HUES6 (cell line): ENCODE data around the gene FDX2.
A peak's percentile ranks its signal among the peaks of the same experiment; 100 is the strongest.

Experiments used
- H3K27ac ChIP-seq: 2 replicates; pipeline ENCODE4 v1.7.0; 2013; ENCODE audit warnings: low read depth, mild to moderate bottlenecking, low read length, inconsistent platforms
- H3K27me3 ChIP-seq: 2 replicates; pipeline ENCODE4 v1.6.1; 2013; ENCODE audit warnings: low read length; ENCODE audit not compliant: control insufficient read depth, insufficient read depth
- H3K36me3 ChIP-seq: 2 replicates; pipeline ENCODE4 v1.6.1; 2013; ENCODE audit warnings: low read length; ENCODE audit not compliant: control insufficient read depth, insufficient read depth
- H3K4me1 ChIP-seq: 2 replicates; pipeline ENCODE4 v1.6.1; 2013; ENCODE audit warnings: low read length; ENCODE audit not compliant: control insufficient read depth, insufficient read depth
- H3K4me3 ChIP-seq: 2 replicates; pipeline ENCODE4 v1.5.1; 2013; ENCODE audit warnings: low read depth, low read length
- H3K9ac ChIP-seq: one replicate; pipeline ENCODE4 v1.6.1; 2013; ENCODE audit warnings: mild to moderate bottlenecking, low read length
- H3K9me3 ChIP-seq: 2 replicates; pipeline ENCODE4 v1.6.1; 2013; ENCODE audit warnings: low read depth, low read length; ENCODE audit not compliant: control insufficient read depth, insufficient read depth

FDX2 gene

DNA sequence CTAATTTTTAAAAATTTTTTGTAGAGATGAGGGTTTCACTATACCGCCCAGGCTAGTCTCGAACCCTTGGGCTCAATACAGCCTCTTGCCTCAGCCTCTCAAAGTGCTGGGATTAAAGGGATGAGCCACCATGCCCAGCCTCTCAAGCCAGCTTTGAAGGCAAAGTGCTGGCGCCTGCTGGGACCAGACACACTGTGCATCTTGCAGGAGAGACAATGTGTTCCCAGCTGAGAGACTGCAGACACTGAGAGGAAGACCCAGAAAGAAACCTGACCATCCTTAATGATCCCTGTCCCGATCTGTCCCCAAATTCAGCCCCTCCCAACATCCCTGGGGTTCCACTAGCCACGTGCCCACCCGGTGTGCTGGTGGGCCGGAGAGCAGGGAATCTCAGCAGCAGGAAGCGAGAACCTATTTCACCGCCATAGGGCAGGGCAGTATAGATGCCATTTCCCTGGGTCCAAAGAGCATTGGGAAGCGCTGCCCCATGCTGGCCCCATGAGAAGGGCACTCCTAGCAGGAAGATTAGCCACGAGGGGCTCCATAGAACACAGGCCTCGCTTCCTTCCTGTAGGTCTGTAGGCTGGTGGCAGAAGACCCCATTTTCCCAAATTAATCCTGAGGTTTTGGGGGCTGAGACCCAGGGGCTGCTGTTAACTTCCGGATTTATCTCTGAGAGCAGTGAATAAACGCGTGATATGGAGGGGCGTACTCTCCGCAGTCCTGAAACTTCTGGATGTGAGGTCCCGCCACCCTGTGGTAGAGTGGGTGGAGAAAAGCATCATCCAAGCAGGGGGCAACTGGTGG, 16.5 kb upstream of the FDX2 start:
- Histone ChIP-seq H3K9ac (peak overlapping the region; percentile 95), H3K27me3 (no peaks in the 10 kb centered on the region), H3K36me3 (peaks cover 36% of the 10 kb centered on the region), H3K9me3 (no peaks in the 10 kb centered on the region), H3K27ac (0 out of 2 replicates have a peak overlapping the region, but pooled peaks have one; percentile 84), H3K4me1 (peaks cover 17% of the 10 kb centered on the region; the same call in 1 of the 2 replicates), H3K4me3 (peak overlapping the region; percentile 84)

DNA sequence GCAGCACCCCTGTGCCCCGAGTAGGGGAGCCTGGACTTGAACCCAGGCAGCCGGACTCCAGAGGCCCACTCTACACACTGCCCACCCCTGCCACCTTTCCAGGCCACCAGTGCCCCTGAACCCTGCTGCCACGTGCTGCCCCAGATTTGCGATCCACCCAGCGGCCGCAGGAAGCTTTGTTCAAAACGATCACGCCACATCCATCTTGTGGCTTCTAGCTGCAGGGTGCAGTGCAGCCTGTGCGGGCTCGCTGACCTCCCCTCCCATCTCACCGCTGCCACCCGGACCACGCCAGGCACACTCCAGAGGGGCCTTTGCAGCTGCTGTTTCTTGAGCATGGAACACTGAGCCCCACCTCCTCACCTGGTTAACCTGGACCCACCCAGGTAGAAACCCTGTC, 13.7 kb upstream of the FDX2 start:
- Histone ChIP-seq H3K9me3 (no peaks in the 10 kb centered on the region), H3K9ac (no peak overlapping the region), H3K27ac (no peak overlapping the region), H3K4me3 (no peak overlapping the region), H3K36me3 (peaks cover 60% of the 10 kb centered on the region), H3K4me1 (peaks cover 7% of the 10 kb centered on the region; the same call in 1 of the 2 replicates), H3K27me3 (no peaks in the 10 kb centered on the region)

DNA sequence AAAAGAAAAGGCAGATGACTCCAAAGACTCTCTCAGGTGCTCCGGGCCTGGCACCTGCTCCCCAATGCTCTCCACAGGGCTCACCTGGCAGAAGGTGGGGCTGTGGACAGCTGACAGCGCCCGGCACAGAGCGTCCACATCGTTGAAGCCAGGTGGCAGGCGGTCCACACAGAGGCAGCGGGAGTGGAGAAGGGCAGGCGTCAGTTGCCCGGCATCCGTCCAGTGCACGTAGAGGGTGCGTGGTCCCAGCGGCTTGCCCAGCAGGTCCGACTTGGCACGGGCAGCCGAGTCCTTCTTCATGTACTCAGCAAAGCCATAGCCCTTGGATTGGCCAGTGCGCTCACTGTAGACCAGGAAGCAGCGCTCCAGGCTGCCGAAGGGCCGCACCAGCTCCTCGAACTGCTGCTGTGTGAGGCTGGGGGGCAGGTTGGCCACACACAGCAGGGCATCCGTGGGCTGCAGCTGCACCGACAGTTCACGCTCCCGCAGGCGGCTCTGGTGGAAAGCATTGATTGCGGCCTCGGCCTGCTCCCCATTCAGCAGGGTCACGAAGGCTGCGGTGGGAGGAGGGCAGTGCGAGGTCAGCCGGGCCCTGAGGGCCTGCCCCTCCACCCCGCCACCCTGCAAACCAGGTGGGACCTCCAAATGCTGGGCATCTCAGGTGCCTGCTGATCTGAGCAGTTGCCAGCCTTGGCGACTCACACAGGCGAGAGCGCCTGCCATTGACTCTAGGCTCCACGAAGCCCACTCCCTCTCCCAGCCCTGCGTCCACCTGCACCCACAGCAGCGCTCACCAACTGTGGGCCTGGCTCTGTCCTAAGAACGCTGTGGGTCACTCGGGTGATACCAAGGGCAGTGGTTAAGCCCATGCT, 13.0 kb upstream of the FDX2 start:
- no peak overlapping the region for H3K9ac ChIP-seq
- peaks cover 68% of the 10 kb centered on the region for H3K36me3 ChIP-seq
- peaks cover 7% of the 10 kb centered on the region; the same call in 1 of the 2 replicates for H3K4me1 ChIP-seq
- H3K27me3 ChIP-seq, result no peaks in the 10 kb centered on the region
- no peak overlapping the region for H3K4me3 ChIP-seq
- H3K9me3 ChIP-seq, result no peaks in the 10 kb centered on the region
- H3K27ac ChIP-seq, result no peak overlapping the region

DNA sequence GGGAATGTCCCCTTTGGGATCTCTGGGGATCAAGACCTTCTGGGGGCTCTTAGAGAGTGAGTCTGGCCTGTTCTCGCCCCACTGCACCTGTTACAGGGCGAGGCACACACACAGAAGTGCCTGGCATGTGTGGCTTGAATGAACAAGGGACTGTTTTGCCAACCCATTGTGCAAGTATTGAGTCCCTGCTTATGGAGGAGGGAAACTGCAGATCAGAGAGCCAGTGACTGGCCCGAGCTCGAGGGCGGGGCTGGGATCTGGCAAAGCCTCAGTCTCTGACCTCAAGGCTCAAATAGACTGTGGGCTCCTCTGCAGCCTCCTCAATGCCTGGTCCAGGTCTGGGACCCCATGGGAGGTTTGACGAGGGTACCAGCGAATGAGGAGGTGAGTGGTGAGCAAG, 12.0 kb upstream of the FDX2 start:
- no peak overlapping the region for H3K9ac ChIP-seq
- H3K27ac ChIP-seq, result no peak overlapping the region
- H3K36me3 ChIP-seq, result peaks cover 78% of the 10 kb centered on the region
- no peaks in the 10 kb centered on the region for H3K9me3 ChIP-seq
- H3K27me3 ChIP-seq, result no peaks in the 10 kb centered on the region
- peaks cover 7% of the 10 kb centered on the region; the same call in 1 of the 2 replicates for H3K4me1 ChIP-seq
- no peak overlapping the region for H3K4me3 ChIP-seq

DNA sequence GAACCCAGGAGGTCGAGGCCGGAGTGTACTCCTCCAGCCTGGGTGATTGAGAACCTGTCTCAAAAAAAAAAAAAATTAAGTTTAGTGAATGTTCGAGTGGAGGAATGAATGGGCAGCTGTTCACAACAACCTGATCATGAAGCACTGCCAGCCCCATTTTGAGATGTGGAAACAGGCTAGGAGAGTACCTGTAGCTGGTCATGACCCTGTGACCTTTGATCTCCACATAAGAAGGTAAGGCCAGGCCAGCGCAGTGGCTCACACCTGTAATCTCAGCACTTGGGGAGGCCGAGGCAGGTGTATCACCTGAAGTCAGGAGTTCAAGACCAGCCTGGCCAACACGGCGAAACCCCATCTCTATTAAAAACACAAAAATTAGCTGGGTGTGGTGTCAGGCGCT, 9.9 kb upstream of the FDX2 start:
- peaks cover 94% of the 10 kb centered on the region for H3K36me3 ChIP-seq
- H3K4me3 ChIP-seq, result no peak overlapping the region
- H3K27me3 ChIP-seq, result no peaks in the 10 kb centered on the region
- no peak overlapping the region for H3K9ac ChIP-seq
- H3K4me1 ChIP-seq, result no peaks in the 10 kb centered on the region
- no peaks in the 10 kb centered on the region for H3K9me3 ChIP-seq
- no peak overlapping the region for H3K27ac ChIP-seq

DNA sequence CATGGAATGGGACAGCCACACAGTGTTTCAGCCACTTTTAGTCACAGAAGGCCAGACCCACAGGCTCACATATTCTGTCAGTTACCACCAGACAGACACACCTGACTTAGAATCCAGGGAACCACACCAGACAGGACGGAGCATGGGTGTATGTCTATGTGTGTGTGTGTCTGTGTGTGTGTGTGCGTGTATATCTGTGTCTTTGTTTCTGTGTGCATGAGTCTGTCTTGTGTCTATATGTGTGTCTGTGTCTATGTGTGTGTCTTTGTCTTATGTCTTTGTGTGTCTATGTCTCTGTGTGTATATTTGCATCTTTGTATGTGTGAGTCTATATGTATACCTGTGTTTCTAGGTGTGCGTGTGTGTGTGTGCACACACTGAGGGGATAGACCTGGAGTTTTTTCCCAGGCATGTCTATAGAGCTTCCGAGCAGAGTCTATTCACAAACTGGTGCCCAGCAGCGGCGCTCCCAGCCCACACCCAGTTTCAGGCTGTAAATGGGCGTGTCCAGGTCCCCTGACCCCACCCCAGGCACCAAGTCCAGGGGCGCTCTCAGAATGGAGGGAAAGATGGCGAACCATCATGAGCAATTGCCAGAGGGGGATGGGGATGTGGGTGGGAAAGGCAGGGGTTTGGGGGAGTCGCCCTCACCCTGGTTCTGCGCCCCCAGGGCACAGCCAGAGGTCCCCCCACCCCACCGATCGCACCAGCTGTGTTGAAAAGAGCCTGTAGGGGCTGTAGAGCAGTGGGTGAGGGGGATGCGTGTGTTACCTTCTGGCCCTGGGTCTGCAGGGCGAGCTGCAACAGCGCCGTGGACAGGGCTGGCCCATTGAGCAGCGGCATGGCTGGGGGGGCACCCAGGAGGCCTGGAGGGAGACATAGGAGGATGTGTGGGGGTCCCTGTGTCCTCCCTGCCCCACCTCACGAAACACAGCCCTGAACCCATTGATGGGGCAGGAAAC, 6.3 kb upstream of the FDX2 start:
- H3K27ac ChIP-seq, result no peak overlapping the region
- no peaks in the 10 kb centered on the region for H3K27me3 ChIP-seq
- no peak overlapping the region for H3K9ac ChIP-seq
- no peaks in the 10 kb centered on the region for H3K4me1 ChIP-seq
- H3K9me3 ChIP-seq, result no peaks in the 10 kb centered on the region
- H3K36me3 ChIP-seq, result peaks cover 87% of the 10 kb centered on the region
- H3K4me3 ChIP-seq, result no peak overlapping the region

DNA sequence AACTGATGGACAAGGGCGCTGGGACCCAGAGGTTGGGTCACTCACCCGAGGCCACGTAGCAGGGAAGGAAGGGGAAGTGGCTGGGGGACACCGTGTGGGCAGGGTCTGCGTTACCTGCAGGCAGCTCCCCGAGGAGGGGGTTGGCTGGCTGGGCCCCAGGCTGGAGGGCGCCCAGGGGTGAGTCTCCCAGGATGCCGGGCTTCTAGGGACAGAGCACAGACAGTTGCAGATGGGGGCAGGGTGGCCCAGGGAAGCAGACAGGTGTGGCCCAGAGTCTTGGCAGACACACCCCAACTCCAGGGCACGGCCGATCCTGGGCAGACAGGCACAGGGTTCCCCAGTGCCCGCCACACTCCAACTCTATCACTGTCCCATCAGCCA, 5.6 kb upstream of the FDX2 start:
- H3K4me1 ChIP-seq, result 0 out of 2 replicates have a peak, but pooled peaks cover 1% of the 10 kb centered on the region
- H3K27ac ChIP-seq, result no peak overlapping the region
- H3K27me3 ChIP-seq, result no peaks in the 10 kb centered on the region
- H3K4me3 ChIP-seq, result no peak overlapping the region
- H3K36me3 ChIP-seq, result peaks cover 86% of the 10 kb centered on the region
- H3K9ac ChIP-seq, result no peak overlapping the region
- no peaks in the 10 kb centered on the region for H3K9me3 ChIP-seq

DNA sequence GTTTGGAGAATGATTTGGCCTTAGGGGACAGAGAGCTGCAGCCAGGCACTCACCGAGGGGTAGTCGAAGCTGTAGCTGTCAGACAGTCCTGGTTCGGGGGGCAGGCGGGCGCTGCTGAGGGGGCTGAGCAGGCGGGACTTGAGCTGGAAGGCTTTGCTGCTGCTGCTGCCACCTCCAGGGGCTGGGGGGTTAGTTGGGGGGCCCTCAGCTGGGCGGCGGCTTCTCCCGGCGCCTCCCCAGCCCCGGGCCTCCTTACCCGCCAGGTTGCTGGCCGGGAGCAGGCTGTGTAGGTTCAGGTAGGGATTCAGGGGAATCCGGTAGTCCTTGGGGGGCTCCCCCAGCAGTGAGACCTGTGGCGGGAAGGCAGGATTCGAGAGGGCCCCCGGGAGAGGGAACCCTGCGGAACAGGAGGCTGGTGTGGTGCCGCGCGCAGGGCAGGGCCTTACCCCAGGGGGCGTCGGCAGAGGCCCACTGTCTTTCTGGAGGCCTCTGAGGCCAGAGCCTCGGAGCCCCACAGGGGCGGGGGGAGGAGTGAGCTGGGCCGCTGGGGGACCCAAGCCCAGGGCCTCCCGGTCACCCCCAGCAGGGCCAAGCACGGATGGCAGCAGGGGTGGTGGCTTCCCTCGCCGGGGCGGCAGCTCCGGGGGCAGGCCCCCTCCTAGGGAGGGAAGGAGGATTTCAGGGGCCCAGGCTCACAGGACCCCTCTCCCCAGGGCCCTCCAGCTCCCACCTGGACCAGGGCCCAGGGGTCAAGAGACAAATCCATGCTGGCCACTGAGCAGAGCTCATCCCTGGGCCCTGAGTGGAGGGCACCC, 5.0 kb upstream of the FDX2 start:
- peaks cover 81% of the 10 kb centered on the region for H3K36me3 ChIP-seq
- no peak overlapping the region for H3K27ac ChIP-seq
- H3K9me3 ChIP-seq, result no peaks in the 10 kb centered on the region

DNA sequence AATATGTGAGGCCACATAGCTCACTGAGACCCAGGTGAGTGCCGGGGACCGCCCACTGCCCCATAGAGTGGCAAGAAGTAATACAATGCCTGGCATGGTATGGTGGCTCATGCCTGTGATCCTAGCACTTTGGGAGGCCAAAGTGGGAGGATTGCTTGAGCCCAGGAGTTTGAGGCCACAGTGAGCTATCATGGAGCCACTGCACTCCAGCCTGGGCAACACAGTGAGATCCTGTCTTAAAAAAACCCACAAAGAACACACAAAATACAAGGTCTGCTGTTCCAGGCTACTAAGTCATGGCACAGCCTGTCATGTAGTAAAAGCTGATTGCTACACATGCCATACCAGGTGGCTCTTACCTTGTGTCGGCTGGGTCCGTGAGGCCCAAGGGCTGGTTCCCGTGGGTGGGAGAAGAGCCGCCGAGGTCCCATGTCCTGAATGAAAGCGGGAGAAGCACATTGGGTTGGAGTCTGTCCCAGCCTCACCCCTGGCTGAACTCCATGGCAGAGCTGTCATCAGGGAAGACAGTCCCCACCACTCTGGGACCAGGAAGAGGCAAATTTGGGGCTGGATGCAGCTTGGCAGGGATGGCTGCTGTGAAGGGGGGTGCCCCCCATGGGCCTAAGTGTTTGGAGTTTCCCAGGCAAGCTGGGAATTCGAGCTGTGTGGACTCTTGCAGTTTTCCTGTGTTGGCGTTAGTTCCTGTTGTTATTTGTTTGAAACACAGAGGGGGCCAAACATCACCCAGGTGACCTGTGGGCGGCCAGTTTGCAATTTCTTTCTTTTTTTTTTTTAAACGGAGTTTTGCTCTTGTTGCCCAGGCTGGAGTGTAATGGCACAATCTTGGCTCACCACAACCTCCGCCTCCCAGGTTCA, 3.2 kb upstream of the FDX2 start:
- Histone ChIP-seq H3K4me1 (0 out of 2 replicates have a peak, but pooled peaks cover 6% of the 10 kb centered on the region), H3K9me3 (no peaks in the 10 kb centered on the region), H3K36me3 (peaks cover 68% of the 10 kb centered on the region), H3K27me3 (no peaks in the 10 kb centered on the region), H3K27ac (no peak overlapping the region), H3K4me3 (no peak overlapping the region), H3K9ac (no peak overlapping the region)

More for the DNA sequence above, 5.0 kb upstream of the FDX2 start:
- Histone ChIP-seq H3K4me3 (no peak overlapping the region), H3K4me1 (0 out of 2 replicates have a peak, but pooled peaks cover 6% of the 10 kb centered on the region), H3K27me3 (no peaks in the 10 kb centered on the region), H3K9ac (no peak overlapping the region)
